Suppressor macrophage treated with lipopolysaccharide for 4 hours (primary cell): ENCODE data around the gene GTF2IRD1.
"Not testable (repeated sequence)": the region's sequence is repeated elsewhere in the genome, so short reads cannot be mapped to it uniquely, and the experiment has no call there.

ENCODE experiments used
- DNase-seq: peaks from one replicate; pipeline ENCODE4 v3.0.0-alpha.2; 2020

Gene GTF2IRD1, protein sequence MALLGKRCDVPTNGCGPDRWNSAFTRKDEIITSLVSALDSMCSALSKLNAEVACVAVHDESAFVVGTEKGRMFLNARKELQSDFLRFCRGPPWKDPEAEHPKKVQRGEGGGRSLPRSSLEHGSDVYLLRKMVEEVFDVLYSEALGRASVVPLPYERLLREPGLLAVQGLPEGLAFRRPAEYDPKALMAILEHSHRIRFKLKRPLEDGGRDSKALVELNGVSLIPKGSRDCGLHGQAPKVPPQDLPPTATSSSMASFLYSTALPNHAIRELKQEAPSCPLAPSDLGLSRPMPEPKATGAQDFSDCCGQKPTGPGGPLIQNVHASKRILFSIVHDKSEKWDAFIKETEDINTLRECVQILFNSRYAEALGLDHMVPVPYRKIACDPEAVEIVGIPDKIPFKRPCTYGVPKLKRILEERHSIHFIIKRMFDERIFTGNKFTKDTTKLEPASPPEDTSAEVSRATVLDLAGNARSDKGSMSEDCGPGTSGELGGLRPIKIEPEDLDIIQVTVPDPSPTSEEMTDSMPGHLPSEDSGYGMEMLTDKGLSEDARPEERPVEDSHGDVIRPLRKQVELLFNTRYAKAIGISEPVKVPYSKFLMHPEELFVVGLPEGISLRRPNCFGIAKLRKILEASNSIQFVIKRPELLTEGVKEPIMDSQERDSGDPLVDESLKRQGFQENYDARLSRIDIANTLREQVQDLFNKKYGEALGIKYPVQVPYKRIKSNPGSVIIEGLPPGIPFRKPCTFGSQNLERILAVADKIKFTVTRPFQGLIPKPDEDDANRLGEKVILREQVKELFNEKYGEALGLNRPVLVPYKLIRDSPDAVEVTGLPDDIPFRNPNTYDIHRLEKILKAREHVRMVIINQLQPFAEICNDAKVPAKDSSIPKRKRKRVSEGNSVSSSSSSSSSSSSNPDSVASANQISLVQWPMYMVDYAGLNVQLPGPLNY

DNA sequence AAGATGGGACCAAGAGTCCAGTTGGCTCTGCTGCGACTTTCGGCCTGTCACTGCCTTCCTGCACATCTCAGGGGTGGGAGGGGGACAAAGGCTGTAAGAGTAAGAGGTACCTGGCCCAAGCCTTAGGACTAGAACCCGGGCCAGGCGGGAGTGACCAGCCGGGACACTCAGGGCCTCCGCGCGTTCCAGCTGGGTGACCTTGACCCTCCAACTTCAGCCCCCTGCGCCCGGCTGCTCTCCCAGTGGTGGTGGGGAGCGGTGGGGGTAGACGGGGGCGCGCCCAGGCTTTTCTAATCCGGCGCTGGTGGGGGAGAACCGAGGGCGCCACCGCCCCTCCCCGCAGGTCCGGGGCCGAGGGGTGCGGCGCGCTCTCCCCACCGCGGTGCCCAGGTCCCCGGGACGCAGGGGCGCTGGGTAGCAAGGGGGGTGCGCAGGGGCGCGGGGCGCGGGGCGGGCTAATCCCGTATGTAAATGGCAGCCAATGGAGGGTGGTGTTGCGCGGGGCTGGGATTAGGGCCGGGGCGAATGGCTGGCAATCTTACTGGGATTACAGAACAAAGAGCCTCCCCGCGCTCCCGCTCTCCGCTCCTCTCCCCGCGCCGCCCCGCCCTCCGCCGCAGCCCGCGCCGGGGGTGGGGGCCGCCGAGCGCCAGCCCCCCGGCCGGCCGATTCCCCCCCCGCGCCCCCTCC, at the start of gene GTF2IRD1:
TSS of gene GTF2IRD1 (plus strand) at position 585 of the 690 bp plus-strand sequence. CDS start 54,175 bp downstream, outside the sequence.
- DNase-seq: peak; percentile 61

- DNase-seq: no peak
These were observed 49.4 kb upstream of the GTF2IRD1 start for GRCh38 chr7:74404388-74404700.

- no peak for DNase-seq
These were observed 49.0 kb upstream of the GTF2IRD1 start for GRCh38 chr7:74404741-74405140.

DNA sequence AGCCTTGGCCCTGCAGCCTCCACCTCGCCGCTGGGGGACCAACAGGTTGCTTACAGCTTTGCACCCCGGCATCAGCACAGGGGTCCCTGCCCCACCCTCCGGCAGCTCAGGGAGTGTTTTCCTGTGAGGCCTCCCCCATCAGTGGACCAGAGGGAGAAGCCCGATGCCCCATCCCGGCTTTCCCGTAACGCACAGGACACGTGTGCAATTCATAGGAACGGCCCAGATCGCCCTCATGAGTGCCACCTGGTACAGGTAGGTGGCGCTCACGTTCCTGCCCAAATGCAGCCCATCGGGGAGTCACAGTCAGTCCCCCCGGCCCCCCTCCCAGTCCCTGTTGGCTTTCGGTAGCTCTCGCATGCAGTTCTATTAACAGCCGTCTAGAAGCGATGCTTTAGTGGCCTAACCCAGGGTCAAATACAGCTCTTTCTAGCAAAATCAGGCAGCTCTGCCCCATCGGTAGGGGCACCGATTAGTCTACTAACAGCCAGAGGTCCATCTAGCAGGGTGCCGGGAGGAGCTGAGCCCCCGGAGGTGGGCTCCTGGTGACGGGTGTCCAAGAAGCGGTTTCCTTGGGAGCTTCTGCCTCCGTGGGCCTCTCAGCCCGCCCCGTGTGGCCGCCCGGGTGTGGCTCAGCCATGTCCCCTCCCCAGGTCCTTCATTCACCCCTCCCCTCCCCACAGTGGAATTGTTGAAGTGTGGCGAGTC, 48.4 kb upstream of the GTF2IRD1 start:
- no peak for DNase-seq

GRCh38 chr7:74405899-74406512, 47.7 kb upstream of the GTF2IRD1 start:
- DNase-seq: no peak

DNA sequence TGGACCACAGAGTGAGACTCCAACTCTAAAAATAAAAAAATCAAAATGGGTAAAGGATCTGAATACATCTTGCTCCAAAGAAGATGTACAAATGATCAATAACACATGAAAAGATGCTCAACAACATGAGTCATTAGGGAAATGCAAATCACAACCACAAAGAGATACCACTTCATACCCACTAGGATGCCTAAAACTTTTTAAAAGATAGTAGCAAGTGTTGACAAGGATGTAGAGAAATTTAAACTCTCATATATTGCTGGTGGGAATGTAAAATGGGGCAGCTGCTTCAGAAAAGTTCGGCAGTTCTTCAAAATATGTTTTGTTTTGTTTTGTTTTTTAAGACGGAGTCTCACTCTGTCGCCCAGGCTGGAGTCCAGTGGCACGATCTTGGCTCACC, 45.7 kb upstream of the GTF2IRD1 start:
- no peak for DNase-seq

GRCh38 chr7:74409571-74409970, 44.1 kb upstream of the GTF2IRD1 start:
- no peak for DNase-seq

GRCh38 chr7:74410772-74411171, 42.9 kb upstream of the GTF2IRD1 start:
- DNase-seq: no peak

DNA sequence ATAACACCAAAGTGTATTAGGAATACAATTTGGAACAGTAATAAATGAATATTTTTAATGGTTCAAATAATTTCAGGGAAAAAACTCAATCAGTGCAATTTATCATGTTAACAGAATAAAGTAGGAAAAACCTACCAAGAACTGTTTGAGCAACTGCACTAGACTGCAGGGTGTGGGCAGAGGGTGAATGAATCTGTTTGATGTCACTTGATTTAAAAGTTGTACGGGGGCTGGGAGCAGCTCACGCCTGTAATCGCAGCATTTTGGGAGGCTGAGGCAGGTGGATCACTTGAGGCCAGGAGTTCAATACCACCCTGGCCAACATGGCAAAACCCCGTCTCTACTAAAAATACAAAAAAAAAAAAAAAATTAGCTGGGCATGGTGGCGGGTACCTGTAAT, 42.1 kb upstream of the GTF2IRD1 start:
- DNase-seq: not testable (repeated sequence)

- no peak for DNase-seq
These were observed 41.6 kb upstream of the GTF2IRD1 start for GRCh38 chr7:74412056-74412455.

GRCh38 chr7:74412603-74413002, 41.1 kb upstream of the GTF2IRD1 start:
- no peak for DNase-seq

GRCh38 chr7:74414595-74415333, 38.9 kb upstream of the GTF2IRD1 start:
- DNase-seq: not testable (repeated sequence)

DNA sequence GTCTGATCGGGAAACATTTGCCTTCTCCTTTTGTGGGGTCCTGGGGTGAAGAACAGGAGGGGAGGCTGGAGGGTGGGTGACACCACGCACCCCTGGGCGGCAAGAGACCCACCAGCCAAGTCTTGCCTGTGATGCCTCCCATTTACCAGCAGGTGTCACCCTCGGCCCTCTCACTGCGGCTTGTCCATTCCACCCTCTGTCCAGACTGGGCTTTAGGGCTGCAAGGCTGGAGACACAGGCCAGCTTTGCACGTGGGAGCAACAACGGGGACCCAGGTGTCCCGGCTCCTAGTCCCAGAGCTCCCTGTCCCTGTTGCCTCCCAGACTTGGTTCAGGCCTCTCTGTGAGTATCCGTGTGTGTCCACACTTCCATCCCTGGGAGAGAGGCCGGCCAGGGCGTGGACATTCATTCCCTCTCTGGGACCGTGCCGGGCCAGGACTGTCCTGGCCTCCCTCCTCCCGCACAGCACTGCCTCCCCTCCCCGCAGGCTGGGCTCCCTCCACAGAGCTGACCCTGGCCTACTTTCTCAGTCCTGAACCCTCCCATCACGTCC, 36.2 kb upstream of the GTF2IRD1 start:
- peak; percentile 67 for DNase-seq

- DNase-seq: no peak
These were observed 35.6 kb upstream of the GTF2IRD1 start for GRCh38 chr7:74418076-74418475.

- no peak for DNase-seq
These were observed 35.2 kb upstream of the GTF2IRD1 start for GRCh38 chr7:74418538-74418937.

GRCh38 chr7:74419232-74419631, 34.5 kb upstream of the GTF2IRD1 start:
- DNase-seq: not testable (repeated sequence)

GRCh38 chr7:74420006-74420405, 33.7 kb upstream of the GTF2IRD1 start:
- DNase-seq: no peak

DNA sequence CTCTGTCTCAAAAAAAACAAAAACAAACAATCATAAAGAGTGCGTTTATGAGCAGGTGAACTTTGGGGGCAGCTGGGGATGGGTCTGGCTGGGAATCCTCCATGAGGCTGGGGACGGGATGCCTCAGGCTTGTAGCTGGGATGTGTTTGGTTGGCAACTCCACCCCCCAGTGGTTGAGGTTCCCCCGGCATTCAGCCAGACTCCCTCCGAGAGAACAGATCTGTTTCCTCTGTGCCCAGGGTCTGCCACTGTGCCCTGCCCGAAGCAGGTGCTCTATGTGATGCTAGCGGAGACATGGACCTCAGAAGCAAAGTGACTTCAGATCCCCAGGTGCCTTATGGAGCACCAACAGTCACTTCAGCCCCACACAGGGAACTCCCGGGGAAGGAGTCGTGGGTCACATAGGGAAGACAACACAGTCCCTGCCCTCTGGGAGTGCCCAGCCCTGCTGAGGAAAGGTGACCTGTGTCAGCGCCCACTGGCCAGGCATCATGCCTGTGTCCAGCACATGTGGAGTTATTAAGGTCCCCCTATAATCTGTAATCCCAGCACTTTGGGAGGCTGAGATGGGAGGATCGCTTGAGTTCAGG, 29.3 kb upstream of the GTF2IRD1 start:
- no peak for DNase-seq

DNA sequence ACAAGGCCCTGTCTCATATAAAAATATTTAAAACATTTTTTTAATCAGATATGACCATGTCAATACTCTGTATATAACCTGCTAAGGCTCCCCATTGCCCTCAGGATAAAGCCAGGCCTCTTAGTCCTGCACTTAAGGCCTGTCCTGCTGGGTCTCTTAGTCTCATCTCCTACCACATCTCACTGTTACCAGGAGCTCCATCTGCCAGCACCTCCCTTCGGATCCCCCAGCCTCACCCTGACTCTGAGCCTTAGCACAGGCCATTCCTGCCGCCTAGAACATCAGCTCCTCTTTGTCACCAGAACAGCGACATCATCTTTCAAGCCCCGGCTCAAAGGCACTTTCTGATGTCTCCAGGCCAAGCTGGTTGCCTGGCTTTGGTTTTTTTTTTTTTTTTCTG, 25.7 kb upstream of the GTF2IRD1 start:
- DNase-seq: no peak

DNA sequence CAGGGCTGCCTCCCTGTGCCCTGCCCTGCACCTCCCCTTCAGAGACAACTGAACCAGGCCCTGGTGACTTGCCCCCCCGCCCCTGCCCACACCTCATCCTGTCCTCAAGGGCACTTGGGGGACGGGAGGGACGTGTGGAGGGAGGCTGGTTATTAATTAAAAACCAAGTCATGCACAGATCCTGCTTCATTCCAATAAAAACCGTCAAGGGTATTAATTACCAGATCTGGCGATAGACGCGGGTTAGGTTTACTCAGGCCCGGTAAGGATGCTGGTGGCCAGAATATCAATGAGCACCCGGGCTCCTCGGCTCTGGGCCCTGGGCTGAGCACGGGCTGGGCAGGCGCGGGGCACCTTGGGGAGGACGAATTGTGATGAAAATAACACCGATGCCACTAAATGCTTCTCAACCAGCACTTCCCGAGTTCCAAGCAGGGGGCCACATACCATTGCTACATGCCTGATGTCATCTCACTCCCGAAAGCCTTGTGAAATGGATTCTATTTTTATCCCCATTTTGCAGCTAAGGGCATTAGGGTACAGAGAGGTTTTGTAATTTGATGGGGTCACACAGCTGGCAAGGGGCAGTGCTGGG, 24.5 kb upstream of the GTF2IRD1 start:
- DNase-seq: peak; percentile 3
